CD8-positive, alpha-beta memory T cell (primary cell): ENCODE measurements around the gene IGSF6. TPM values are rescaled to one million over a fixed set of nuclear protein-coding genes. Genes with fewer than 3 reads are reported as not detected.

Experiments
- CTCF ChIA-PET: fragments of 350-600 bp; sonication (Branson Sonifier 250); formaldehyde crosslinking; loops from one replicate; lab custom pipeline; 2021; ENCODE audit warnings: antibody characterized with exemption; lab: Charles Lee
- POLR2A ChIA-PET: fragments of 350-600 bp; sonication (Branson Sonifier 250); formaldehyde crosslinking; loops from one replicate; lab custom pipeline; 2021; ENCODE audit warnings: antibody characterized with exemption; lab: Charles Lee
- DNase-seq, 5 donors: peaks; one replicate each; pipeline versions ENCODE4 v3.0.0 to v3.0.0-alpha.2; 2020 to 2022; ENCODE audit warnings: mixed read lengths in 1 of 5
- H3K27ac ChIP-seq: one replicate; pipeline ENCODE4 v1.7.0; 2013; ENCODE audit warnings: low read depth, mild to moderate bottlenecking, low read length, moderate library complexity
- H3K27me3 ChIP-seq: 2 replicates; pipeline ENCODE4 v1.7.0; 2013; ENCODE audit warnings: low read length, mild to moderate bottlenecking; ENCODE audit not compliant: insufficient read depth, poor library complexity, severe bottlenecking
- H3K36me3 ChIP-seq: 2 replicates; pipeline ENCODE4 v1.7.0; 2013; ENCODE audit warnings: mild to moderate bottlenecking, low read length, moderate library complexity; ENCODE audit not compliant: insufficient read depth
- H3K4me1 ChIP-seq: 2 replicates; pipeline ENCODE4 v1.7.0; 2013; ENCODE audit warnings: mild to moderate bottlenecking, low read length, moderate library complexity; ENCODE audit not compliant: insufficient read depth
- H3K4me3 ChIP-seq: 2 replicates; pipeline ENCODE4 v1.7.0; 2013; ENCODE audit warnings: mild to moderate bottlenecking, low read length
- H3K9me3 ChIP-seq: 2 replicates; pipeline ENCODE4 v1.7.0; 2013; ENCODE audit warnings: mild to moderate bottlenecking, low read length
- H3K27ac Mint-ChIP-seq, 8 donors: one replicate each; pipeline ENCODE4 v1.8.0; 2020 to 2021; ENCODE audit warnings: mixed read lengths in 8 of 8, mild to moderate bottlenecking in 6 of 8, inconsistent platforms in 3 of 8, moderate library complexity in 3 of 8
- H3K27me3 Mint-ChIP-seq, 2 donors: one replicate each; pipeline ENCODE4 v1.8.0; 2020 to 2021; ENCODE audit warnings: mixed read lengths in 2 of 2, mild to moderate bottlenecking in 1 of 2, moderate library complexity in 1 of 2
- H3K36me3 Mint-ChIP-seq, 3 donors: one replicate each; pipeline ENCODE4 v1.8.0; 2020 to 2021; ENCODE audit warnings: mixed read lengths in 3 of 3, inconsistent platforms in 1 of 3, mild to moderate bottlenecking in 1 of 3
- H3K4me1 Mint-ChIP-seq, 3 donors: one replicate each; pipeline ENCODE4 v1.8.0; 2020 to 2021; ENCODE audit warnings: mixed read lengths in 3 of 3, inconsistent platforms in 1 of 3, mild to moderate bottlenecking in 1 of 3
- H3K4me3 Mint-ChIP-seq, 7 donors: one replicate each; pipeline ENCODE4 v1.8.0; 2020 to 2021; ENCODE audit warnings: mixed read lengths in 7 of 7, mild to moderate bottlenecking in 6 of 7, moderate library complexity in 4 of 7, inconsistent platforms in 2 of 7
- H3K9me3 Mint-ChIP-seq, 5 donors: one replicate each; pipeline ENCODE4 v1.8.0; 2020 to 2022; ENCODE audit warnings: mixed read lengths in 5 of 5, mild to moderate bottlenecking in 3 of 5, moderate library complexity in 2 of 5, inconsistent platforms in 1 of 5
- polyA plus RNA-seq: library from polyadenylated mRNA; unstranded; fragments of 300-500 nt; fragmentation: Illumina TruSeq; gene quantifications from one replicate; pipeline ENCODE4 v1.2.3, GENCODE V29; 2021
- total RNA-seq, 2 experiments: library from RNA; stranded (reverse); gene quantifications; one replicate each; pipeline ENCODE4 v1.2.3, GENCODE V29; 2021

IGSF6 gene
- total and polyA plus RNA-seq, 3 experiments from 2014 or later = 0.32 to 1.1 (median 0.58) TPM

GRCh38 chr16:21663889-21664647 lies 11.7 kb upstream of the IGSF6 start, which contains the start of gene OTOA:
OTOA (plus strand) TSS chr16:21663968; CDS start chr16:21678515, 14,547 bp downstream.
- Mint-ChIP-seq H3K9me3 (no peaks in the 10 kb centered on the region), H3K4me1 (peaks cover 20 to 33% (median 23%) of the 10 kb centered on the region in 3 donors), H3K4me3 (peak within 1 kb of the TSS; percentile 68 to 83 (median 75)), H3K27me3 (peaks cover 4 to 7% of the 10 kb centered on the region in 2 donors), H3K36me3 (peaks cover 0 to 2% (median 0%) of the 10 kb centered on the region in 3 donors), H3K27ac (peak within 1 kb of the TSS in 3 of 8 donors; percentile 14 to 70 (median 56))
- no peak within 1 kb of the TSS for H3K4me3 ChIP-seq
- ChIA-PET POLR2A (no interaction called here), CTCF (interaction anchor here (1.1 kb wide), 1 partner anchor 47 kb away, joined by 3 read pairs; no protein-coding TSS in a partner anchor)
- H3K4me1 ChIP-seq = peaks cover 22% of the 10 kb centered on the region
- DNase-seq = peak; percentile 7 to 57 (median 23)
- H3K36me3 ChIP-seq = no peaks in the 10 kb centered on the region
- H3K9me3 ChIP-seq = no peaks in the 10 kb centered on the region
- no peak within 1 kb of the TSS for H3K27ac ChIP-seq
- H3K27me3 ChIP-seq = no peaks in the 10 kb centered on the region

- no peak overlapping the region for H3K27ac ChIP-seq
- Mint-ChIP-seq H3K27me3 (no peaks in the 10 kb centered on the region), H3K4me3 (no peak overlapping the region), H3K9me3 (no peaks in the 10 kb centered on the region), H3K27ac (peak overlapping the region in 2 of 8 donors; percentile 19 to 55), H3K36me3 (peaks cover 0 to 28% (median 5%) of the 10 kb centered on the region in 3 donors), H3K4me1 (peaks cover 33 to 59% (median 52%) of the 10 kb centered on the region in 3 donors)
- H3K9me3 ChIP-seq = no peaks in the 10 kb centered on the region
- ChIA-PET POLR2A (no interaction called here), CTCF (interaction anchor here (7.7 kb wide), 1 partner anchor 51 kb away, joined by 103 read pairs; no protein-coding TSS in a partner anchor)
- peaks cover 8% of the 10 kb centered on the region for H3K36me3 ChIP-seq
- H3K4me1 ChIP-seq = peaks cover 28% of the 10 kb centered on the region
- H3K27me3 ChIP-seq = no peaks in the 10 kb centered on the region
- no peak for DNase-seq
- H3K4me3 ChIP-seq = no peak overlapping the region
These were observed 6.7 kb upstream of the IGSF6 start for GRCh38 chr16:21659124-21659523.

GRCh38 chr16:21656795-21657768 lies 4.7 kb upstream of the IGSF6 start:
- Histone ChIP-seq H3K9me3 (no peaks in the 10 kb centered on the region), H3K36me3 (peaks cover 8% of the 10 kb centered on the region), H3K4me3 (no peak overlapping the region), H3K4me1 (peaks cover 24% of the 10 kb centered on the region), H3K27ac (no peak overlapping the region), H3K27me3 (no peaks in the 10 kb centered on the region)
- no peaks in the 10 kb centered on the region for H3K9me3 Mint-ChIP-seq
- H3K4me3 Mint-ChIP-seq = peak overlapping the region in 3 of 7 donors; percentile 16 to 54 (median 30)
- POLR2A ChIA-PET = interaction anchor here (1.1 to 1.5 kb wide), 2 partner anchors 9 to 11 kb away, joined by 3 to 5 read pairs; no protein-coding TSS in a partner anchor
- CTCF ChIA-PET = interaction anchor here (0.6 to 7.7 kb wide), 25 partner anchors 8 to 1382 kb away, joined by 3 to 103 read pairs (median 4); no protein-coding TSS in a partner anchor
- H3K4me1 Mint-ChIP-seq = peaks cover 30 to 54% (median 51%) of the 10 kb centered on the region in 3 donors
- H3K27me3 Mint-ChIP-seq = no peaks in the 10 kb centered on the region
- peak overlapping the region; percentile 22 to 79 (median 64) for H3K27ac Mint-ChIP-seq
- DNase-seq = peak in 4 of 5 donors; percentile 24 to 64 (median 54)
- peaks cover 0 to 36% (median 5%) of the 10 kb centered on the region in 3 donors for H3K36me3 Mint-ChIP-seq

- H3K4me1 ChIP-seq = peaks cover 15% of the 10 kb centered on the region
These were observed 2.5 kb upstream of the IGSF6 start for GRCh38 chr16:21654881-21655280.

GRCh38 chr16:21654466-21654865 lies 2.1 kb upstream of the IGSF6 start:
- Mint-ChIP-seq H3K27ac (peak overlapping the region in 5 of 8 donors; percentile 21 to 81 (median 55)), H3K4me3 (no peak overlapping the region), H3K27me3 (no peaks in the 10 kb centered on the region), H3K9me3 (no peaks in the 10 kb centered on the region), H3K36me3 (peaks cover 0 to 36% (median 3%) of the 10 kb centered on the region in 3 donors), H3K4me1 (peaks cover 21 to 48% (median 44%) of the 10 kb centered on the region in 3 donors)
- no peak for DNase-seq
- H3K36me3 ChIP-seq = peaks cover 8% of the 10 kb centered on the region
- no peak overlapping the region for H3K4me3 ChIP-seq
- no peak overlapping the region for H3K27ac ChIP-seq
- ChIA-PET POLR2A (interaction anchor here (0.6 kb wide), 1 partner anchor 431 kb away, joined by 3 read pairs; no protein-coding TSS in a partner anchor), CTCF (no interaction called here)
- no peaks in the 10 kb centered on the region for H3K27me3 ChIP-seq
- H3K4me1 ChIP-seq = peaks cover 15% of the 10 kb centered on the region
- no peaks in the 10 kb centered on the region for H3K9me3 ChIP-seq

More at GRCh38 chr16:21654881-21655280, 2.5 kb upstream of the IGSF6 start:
- CTCF ChIA-PET = interaction anchor here (7.7 kb wide), 1 partner anchor 55 kb away, joined by 103 read pairs; no protein-coding TSS in a partner anchor
- Mint-ChIP-seq H3K4me1 (peaks cover 22 to 51% (median 44%) of the 10 kb centered on the region in 3 donors), H3K27ac (peak overlapping the region in 2 of 8 donors; percentile 21 to 55), H3K9me3 (no peaks in the 10 kb centered on the region), H3K4me3 (no peak overlapping the region), H3K27me3 (no peaks in the 10 kb centered on the region), H3K36me3 (peaks cover 0 to 36% (median 5%) of the 10 kb centered on the region in 3 donors)
- DNase-seq = no peak
- Histone ChIP-seq H3K36me3 (peaks cover 8% of the 10 kb centered on the region), H3K27ac (no peak overlapping the region), H3K27me3 (no peaks in the 10 kb centered on the region), H3K9me3 (no peaks in the 10 kb centered on the region), H3K4me3 (no peak overlapping the region)
- POLR2A ChIA-PET = no interaction called here

- no peak overlapping the region for H3K27ac ChIP-seq
- no peaks in the 10 kb centered on the region for H3K9me3 Mint-ChIP-seq
- no peaks in the 10 kb centered on the region for H3K27me3 Mint-ChIP-seq
- peak overlapping the region in 5 of 8 donors; percentile 26 to 50 (median 42) for H3K27ac Mint-ChIP-seq
- ChIA-PET CTCF (no interaction called here), POLR2A (no interaction called here)
- H3K36me3 ChIP-seq = peaks cover 8% of the 10 kb centered on the region
- DNase-seq = no peak
- no peaks in the 10 kb centered on the region for H3K27me3 ChIP-seq
- no peak overlapping the region for H3K4me3 ChIP-seq
- peaks cover 27 to 55% (median 47%) of the 10 kb centered on the region in 3 donors for H3K4me1 Mint-ChIP-seq
- H3K4me3 Mint-ChIP-seq = peak overlapping the region in 1 of 7 donors; percentile 36
- no peaks in the 10 kb centered on the region for H3K9me3 ChIP-seq
- H3K36me3 Mint-ChIP-seq = peaks cover 0 to 36% (median 3%) of the 10 kb centered on the region in 3 donors
- H3K4me1 ChIP-seq = peaks cover 23% of the 10 kb centered on the region
These were observed 1.2 kb upstream of the IGSF6 start for GRCh38 chr16:21653571-21653970.

- Mint-ChIP-seq H3K4me3 (no peak overlapping the region), H3K27me3 (no peaks in the 10 kb centered on the region), H3K4me1 (peaks cover 34 to 57% (median 48%) of the 10 kb centered on the region in 3 donors), H3K9me3 (no peaks in the 10 kb centered on the region), H3K27ac (peak overlapping the region in 3 of 8 donors; percentile 7 to 87 (median 50)), H3K36me3 (peaks cover 0 to 31% (median 2%) of the 10 kb centered on the region in 3 donors)
- Histone ChIP-seq H3K27ac (no peak overlapping the region), H3K36me3 (peaks cover 8% of the 10 kb centered on the region), H3K27me3 (no peaks in the 10 kb centered on the region), H3K4me1 (peaks cover 33% of the 10 kb centered on the region), H3K9me3 (no peaks in the 10 kb centered on the region), H3K4me3 (no peak overlapping the region)
- no peak for DNase-seq
- ChIA-PET CTCF (interaction anchor here (0.8 to 1.4 kb wide), 3 partner anchors 11 to 57 kb away, joined by 3 to 6 read pairs (median 5); no protein-coding TSS in a partner anchor), POLR2A (no interaction called here)
These were observed 893 bp downstream of the IGSF6 start for GRCh38 chr16:21651515-21651914.
